Calu3 (cell line): ENCODE measurements around the gene CACNA2D1. TPM values are rescaled to one million over a fixed set of nuclear protein-coding genes. Genes with fewer than 3 reads are reported as not detected.

ENCODE experiments used
- BruUV-seq: library from RNA; stranded (reverse); fragments of 400-500 nt; replicated peaks from 2 replicates; lab custom pipeline; 2021; lab: Mats Ljungman, UMichigan
- CTCF ChIA-PET: fragments of 300-600 bp; sonication (Branson Sonifier 250); formaldehyde crosslinking; loops from one replicate; lab custom pipeline; 2022; ENCODE audit warnings: antibody characterized with exemption; lab: Charles Lee
- DNase-seq: peaks from one replicate; pipeline ENCODE4 v3.0.0; 2022
- H3K27ac Mint-ChIP-seq: one replicate; pipeline ENCODE4 v1.8.0; 2022; ENCODE audit warnings: mixed read lengths; ENCODE audit not compliant: unreplicated experiment
- H3K27me3 Mint-ChIP-seq: one replicate; pipeline ENCODE4 v1.8.0; 2022; ENCODE audit warnings: mixed read lengths; ENCODE audit not compliant: unreplicated experiment
- H3K36me3 Mint-ChIP-seq: one replicate; pipeline ENCODE4 v1.8.0; 2022; ENCODE audit warnings: mild to moderate bottlenecking, moderate library complexity, mixed read lengths; ENCODE audit not compliant: insufficient read depth, unreplicated experiment
- H3K4me1 Mint-ChIP-seq: one replicate; pipeline ENCODE4 v1.8.0; 2022; ENCODE audit warnings: mild to moderate bottlenecking, low read depth, mixed read lengths; ENCODE audit not compliant: unreplicated experiment
- H3K4me3 Mint-ChIP-seq: one replicate; pipeline ENCODE4 v1.8.0; 2022; ENCODE audit warnings: mild to moderate bottlenecking, low read depth, moderate library complexity, mixed read lengths; ENCODE audit not compliant: unreplicated experiment
- H3K9me3 Mint-ChIP-seq: one replicate; pipeline ENCODE4 v1.8.0; 2022; ENCODE audit warnings: low read depth, mixed read lengths; ENCODE audit not compliant: unreplicated experiment
- CTCF ChIP-seq: fragments of 200-600 bp; IDR thresholded peaks from one replicate; pipeline ENCODE4 v1.8.0; 2022; ENCODE audit warnings: antibody characterized with exemption; ENCODE audit not compliant: unreplicated experiment
- intact Hi-C: fragments of 100-400 bp; cut with micrococcal nuclease; formaldehyde crosslinking; loops from one replicate; pipeline ENCODE4 v1.10.0; 2022; ENCODE audit not compliant: unreplicated experiment
- total RNA-seq: library from RNA; stranded (reverse); gene quantifications from 2 replicates; pipeline ENCODE4 v1.2.3, GENCODE V29; 2022

Gene CACNA2D1
- total RNA-seq, 1 experiment from 2014 or later: 10.4 TPM

- Mint-ChIP-seq H3K4me3 (no peak overlapping the region), H3K27ac (no peak overlapping the region)
These were observed 1.7 kb upstream of the CACNA2D1 start for GRCh38 chr7:82445271-82445670.

GRCh38 chr7:82444220-82444909 lies 788 bp upstream of the CACNA2D1 start:
- intact Hi-C loops: loop anchor here (1.0 to 5.0 kb wide), 2 partner anchors 128 to 212 kb away; no protein-coding TSS in a partner anchor
- peak overlapping the region; percentile 88 for H3K4me3 Mint-ChIP-seq
- BruUV-seq: no TSS peak
- no peaks in the 10 kb centered on the region for H3K4me1 Mint-ChIP-seq
- H3K9me3 Mint-ChIP-seq: no peaks in the 10 kb centered on the region
- no peak for TF ChIP-seq CTCF
- no peaks in the 10 kb centered on the region for H3K27me3 Mint-ChIP-seq
- peak overlapping the region; percentile 70 for H3K27ac Mint-ChIP-seq
- peak; percentile 51 for DNase-seq
- peaks cover 22% of the 10 kb centered on the region for H3K36me3 Mint-ChIP-seq
- CTCF ChIA-PET: no interaction called here

More at GRCh38 chr7:82445271-82445670, 1.7 kb upstream of the CACNA2D1 start:
- no peaks in the 10 kb centered on the region for H3K27me3 Mint-ChIP-seq
- no peak for DNase-seq
- intact Hi-C loops: no loop called here
- H3K36me3 Mint-ChIP-seq: peaks cover 22% of the 10 kb centered on the region
- no peaks in the 10 kb centered on the region for H3K9me3 Mint-ChIP-seq
- H3K4me1 Mint-ChIP-seq: no peaks in the 10 kb centered on the region
- no TSS peak for BruUV-seq
- TF ChIP-seq CTCF: no peak
- CTCF ChIA-PET: no interaction called here

GRCh38 chr7:82443036-82443546 lies 486 bp downstream of the CACNA2D1 start:
- CTCF ChIA-PET: no interaction called here
- intact Hi-C loops: loop anchor here (5.0 kb wide), 1 partner anchor 211 kb away; no protein-coding TSS in a partner anchor
- no TSS peak for BruUV-seq
- peak; percentile 34 for DNase-seq
- H3K27ac Mint-ChIP-seq: no peak overlapping the region
- peak overlapping the region; percentile 88 for H3K4me3 Mint-ChIP-seq
- no peaks in the 10 kb centered on the region for H3K27me3 Mint-ChIP-seq
- no peaks in the 10 kb centered on the region for H3K9me3 Mint-ChIP-seq
- TF ChIP-seq CTCF: no peak
- no peaks in the 10 kb centered on the region for H3K4me1 Mint-ChIP-seq
- H3K36me3 Mint-ChIP-seq: peaks cover 22% of the 10 kb centered on the region

GRCh38 chr7:82442492-82443035 lies 1.0 kb downstream of the CACNA2D1 start:
- CTCF ChIA-PET: interaction anchor here (0.6 kb wide), 1 partner anchor 85 kb away, joined by 6 read pairs; no protein-coding TSS in a partner anchor
- BruUV-seq: no TSS peak
- Mint-ChIP-seq H3K27me3 (no peaks in the 10 kb centered on the region), H3K4me3 (peak overlapping the region; percentile 88), H3K36me3 (peaks cover 22% of the 10 kb centered on the region), H3K27ac (no peak overlapping the region), H3K9me3 (no peaks in the 10 kb centered on the region), H3K4me1 (no peaks in the 10 kb centered on the region)
- intact Hi-C loops: loop anchor here (5.0 kb wide), 1 partner anchor 210 kb away; no protein-coding TSS in a partner anchor
- TF ChIP-seq CTCF: no peak
- DNase-seq: no peak
